ENCODE measurements around the gene TRMU.

The TRMU gene

GRCh38 chr22:46369716-46370583 lies 34.4 kb downstream of the TRMU start:
- no peak for DNase-seq (ENCODE audit: low read depth in 2 of 2)

DNA sequence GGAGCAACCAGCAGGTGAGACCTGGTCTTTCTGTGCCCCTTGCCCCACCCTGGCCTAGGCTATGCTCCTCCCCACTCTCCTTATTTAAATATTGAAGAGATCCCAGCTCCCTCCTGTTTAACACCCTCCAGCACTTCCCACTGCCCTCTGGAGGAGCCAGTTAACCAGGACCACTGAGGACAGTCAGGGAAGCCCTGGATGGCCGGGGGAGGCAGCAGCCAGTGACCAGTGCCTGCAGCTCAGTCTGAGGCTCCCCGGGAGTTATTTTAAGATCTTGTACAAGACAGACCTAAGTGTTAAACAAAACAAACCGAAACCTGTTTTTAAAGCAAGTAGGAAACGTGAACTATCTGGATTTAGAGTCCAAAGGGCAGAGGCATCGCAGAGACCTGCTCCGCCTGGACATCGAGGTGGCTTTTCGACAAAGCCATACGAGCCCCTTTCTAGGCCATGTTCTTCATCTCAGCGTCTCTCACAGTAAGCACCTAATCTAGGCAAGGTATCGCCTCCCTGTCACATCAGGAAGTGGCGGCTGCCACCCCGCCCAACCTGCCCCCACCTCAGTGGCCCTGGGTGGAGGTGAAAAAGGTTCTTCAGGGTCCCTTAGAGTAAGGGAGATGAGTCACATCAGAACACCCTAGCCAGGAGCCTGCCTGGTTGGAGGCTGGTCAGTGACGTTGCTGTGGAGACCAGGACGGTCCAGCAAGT lies 35.2 kb downstream of the TRMU start:
- peak; percentile 25 to 34 for DNase-seq (ENCODE audit: low read depth in 2 of 2)

- no peak for DNase-seq (ENCODE audit: low read depth in 2 of 2)
Measured at GRCh38 chr22:46371623-46372226, 36.2 kb downstream of the TRMU start.

DNA sequence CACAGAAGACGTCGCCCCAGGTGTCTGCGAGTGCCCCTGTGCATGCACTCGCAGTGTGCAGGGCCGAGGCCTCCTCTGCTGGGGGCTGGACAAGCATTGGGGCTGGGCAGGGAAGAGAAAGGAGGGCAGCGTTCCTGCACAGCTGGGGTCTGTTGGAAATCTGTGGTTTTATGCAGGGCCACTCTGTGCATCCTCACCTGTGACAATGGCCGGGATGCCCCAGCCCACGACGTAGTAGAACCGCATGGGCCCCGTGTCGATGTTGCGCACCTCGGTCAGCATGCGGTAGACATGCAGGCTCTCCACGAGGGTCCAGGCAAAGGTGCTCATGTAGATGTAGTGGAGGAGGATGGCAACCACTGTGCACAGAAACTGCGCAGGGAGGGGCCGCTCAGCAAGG lies 37.2 kb downstream of the TRMU start:
- DNase-seq (ENCODE audit: low read depth in 2 of 2): no peak

GRCh38 chr22:46373159-46373558 lies 37.6 kb downstream of the TRMU start:
- no peak for DNase-seq (ENCODE audit: low read depth in 2 of 2)

GRCh38 chr22:46373921-46374662 lies 38.6 kb downstream of the TRMU start:
- no peak for DNase-seq (ENCODE audit: low read depth in 2 of 2)

GRCh38 chr22:46374663-46375474 lies 39.4 kb downstream of the TRMU start:
- no peak for DNase-seq (ENCODE audit: low read depth in 2 of 2)

DNA sequence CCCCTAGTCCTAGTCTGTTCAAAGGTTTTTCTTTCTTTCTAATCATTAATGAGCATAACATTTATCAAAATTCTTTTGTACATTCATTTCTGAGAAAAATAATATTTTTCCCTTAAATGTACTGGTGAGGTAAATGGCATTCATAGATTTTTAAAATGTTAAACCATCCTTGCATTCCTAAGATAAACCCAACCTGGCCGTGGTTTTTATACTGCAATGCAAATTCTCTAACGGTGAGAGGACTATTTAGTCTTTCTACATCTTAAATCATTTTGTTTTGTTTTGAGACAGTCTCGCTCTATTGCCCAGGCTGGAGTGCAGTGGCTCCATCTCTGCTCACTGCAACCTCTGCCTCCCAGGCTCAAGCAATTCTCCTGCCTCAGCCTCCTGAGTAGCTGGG lies 40.6 kb downstream of the TRMU start:
- DNase-seq (ENCODE audit: low read depth in 2 of 2): no peak

- DNase-seq (ENCODE audit: low read depth in 2 of 2): no peak
Measured at GRCh38 chr22:46376908-46377524, 41.5 kb downstream of the TRMU start.

GRCh38 chr22:46377525-46378425 lies 42.3 kb downstream of the TRMU start:
- DNase-seq (ENCODE audit: low read depth in 2 of 2): no peak

GRCh38 chr22:46378426-46379065 lies 43.0 kb downstream of the TRMU start:
- DNase-seq (ENCODE audit: low read depth in 2 of 2): no peak

GRCh38 chr22:46379066-46379930 lies 43.8 kb downstream of the TRMU start:
- no peak for DNase-seq (ENCODE audit: low read depth in 2 of 2)

GRCh38 chr22:46380069-46380468 lies 44.6 kb downstream of the TRMU start:
- DNase-seq (ENCODE audit: low read depth in 2 of 2): no peak

GRCh38 chr22:46380581-46380980 lies 45.1 kb downstream of the TRMU start:
- DNase-seq (ENCODE audit: low read depth in 2 of 2): no peak

DNA sequence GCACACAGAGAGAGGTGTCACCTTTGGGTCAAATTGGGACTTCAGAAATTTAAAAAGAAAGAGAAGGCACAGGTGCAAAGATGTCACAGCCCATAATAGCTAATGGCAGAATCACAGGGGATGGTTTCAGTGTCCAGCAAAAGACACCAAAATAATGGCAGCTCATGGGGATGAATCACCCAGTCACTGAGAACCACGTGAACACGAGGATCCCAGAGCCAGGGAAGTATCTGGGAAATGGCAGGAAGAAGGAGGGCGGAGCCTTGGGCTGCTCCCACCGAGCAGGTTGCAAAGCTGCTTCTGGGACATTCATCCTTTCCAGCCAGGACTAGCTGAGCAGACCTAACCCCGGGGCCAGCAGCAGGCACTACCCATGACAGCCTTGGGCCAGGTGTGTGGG lies 45.6 kb downstream of the TRMU start:
- DNase-seq (ENCODE audit: low read depth in 2 of 2): no peak

DNA sequence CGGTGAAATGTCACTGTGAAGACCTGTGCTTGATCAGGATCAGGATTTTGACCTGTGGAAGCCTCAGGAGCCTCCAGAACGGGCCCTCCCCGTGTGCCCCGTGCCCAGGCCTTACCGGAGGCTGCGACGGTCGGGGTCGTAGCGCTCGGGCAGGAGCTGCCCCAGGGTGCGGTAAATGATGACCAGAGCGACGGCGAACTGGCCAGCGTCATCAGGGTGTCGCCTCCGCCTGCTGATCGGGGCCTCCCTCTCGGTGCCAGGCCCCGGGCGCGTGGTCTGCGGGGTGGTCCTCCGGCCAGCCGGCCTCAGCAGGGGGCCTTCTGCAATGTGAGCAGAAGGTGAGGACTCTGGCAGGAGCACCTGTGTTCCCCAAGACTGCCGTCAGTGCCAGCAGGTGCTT lies 46.2 kb downstream of the TRMU start:
- no peak for DNase-seq (ENCODE audit: low read depth in 2 of 2)

DNA sequence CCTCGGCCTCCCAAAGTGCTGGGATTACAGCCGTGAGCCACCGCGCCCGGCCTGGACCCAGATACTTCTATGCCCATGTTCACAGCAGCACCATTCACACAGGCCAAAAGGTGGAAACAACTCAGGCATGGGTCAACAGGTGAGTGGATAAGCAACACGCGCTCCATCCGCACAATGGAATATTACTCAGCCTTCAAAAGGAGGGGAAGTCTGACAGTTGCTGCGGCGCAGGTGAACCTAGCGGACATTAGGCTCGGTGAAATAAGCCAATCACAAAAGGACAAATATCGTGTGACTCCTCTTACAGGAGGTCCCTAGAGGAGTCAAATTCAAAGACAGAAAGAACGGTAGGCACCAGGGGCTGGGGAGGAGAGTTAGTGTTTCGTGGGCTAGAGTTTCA lies 47.0 kb downstream of the TRMU start:
- DNase-seq (ENCODE audit: low read depth in 2 of 2): no peak

DNA sequence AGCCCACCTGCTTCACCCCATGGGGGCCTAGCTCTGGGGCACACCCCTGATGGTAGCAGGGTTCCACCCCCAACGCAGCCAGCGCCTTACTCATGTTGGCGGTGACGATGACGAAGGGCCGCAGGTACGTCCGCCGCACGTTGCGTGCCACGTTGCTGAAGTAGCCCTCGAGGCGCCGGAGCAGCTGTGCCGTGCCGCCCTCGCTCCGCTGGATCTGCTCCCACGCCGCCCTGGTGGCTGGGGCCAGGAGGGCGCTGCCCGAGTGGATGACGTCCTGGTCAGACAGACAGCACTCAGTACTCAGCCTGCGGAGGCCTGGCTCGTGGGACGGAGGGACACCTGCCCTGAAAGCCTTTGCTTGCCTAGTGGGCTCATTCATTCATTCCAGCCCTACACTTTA lies 50.8 kb downstream of the TRMU start:
- no peak for DNase-seq (ENCODE audit: low read depth in 2 of 2)
